HepG2 (cell line): Measurements from ENCODE around the gene DYRK2. TPM values are rescaled to one million over a fixed set of nuclear protein-coding genes. Genes with fewer than 3 reads are reported as not detected.

Experiments
- CBX5 ChIP-seq: sonication (generic); formaldehyde crosslinking; IDR thresholded peaks from 2 replicates; pipeline ENCODE4 v1.4.0; 2020; ENCODE audit warnings: missing genetic modification reagents, borderline replicate concordance
- GATAD1 ChIP-seq: IDR thresholded peaks from 2 replicates; pipeline ENCODE4 v1.6.1; 2016; ENCODE audit warnings: missing genetic modification reagents, missing compliant biosample characterization
- HNRNPLL ChIP-seq: fragments of 200-400 bp; formaldehyde crosslinking; IDR thresholded peaks from 2 replicates; pipeline ENCODE4 v1.6.1; 2017; ENCODE audit warnings: mild to moderate bottlenecking, low read depth, low read length; ENCODE audit not compliant: poor library complexity, severe bottlenecking
- IKZF1 ChIP-seq: fragments of 450-650 bp; IDR thresholded peaks from 2 replicates; pipeline ENCODE4 v1.7.1; 2016
- JUN ChIP-seq: sonication (generic); formaldehyde crosslinking; IDR thresholded peaks from 2 replicates; pipeline ENCODE4 v1.4.0; 2020; ENCODE audit warnings: mild to moderate bottlenecking, missing genetic modification reagents
- KMT2B ChIP-seq: IDR thresholded peaks from 2 replicates; pipeline ENCODE4 v1.6.1; 2016; ENCODE audit warnings: missing genetic modification reagents, missing compliant biosample characterization
- MTA1 ChIP-seq: sonication (generic); formaldehyde crosslinking; IDR thresholded peaks from 2 replicates; pipeline ENCODE4 v1.4.0; 2020; ENCODE audit warnings: missing genetic modification reagents, mild to moderate bottlenecking, borderline replicate concordance
- NFE2L2 ChIP-seq: fragments of 150-350 bp; IDR thresholded peaks from 2 replicates; pipeline ENCODE4 v1.6.1; 2014; ENCODE audit warnings: low read length
- NFIB ChIP-seq: sonication (generic); formaldehyde crosslinking; IDR thresholded peaks from 2 replicates; pipeline ENCODE4 v1.9.0; 2021; ENCODE audit warnings: missing genetic modification reagents, mild to moderate bottlenecking, borderline replicate concordance
- NFKBIZ ChIP-seq: IDR thresholded peaks from 2 replicates; pipeline ENCODE4 v1.6.1; 2018; ENCODE audit warnings: missing genetic modification reagents, missing compliant biosample characterization
- PRMT3 ChIP-seq: sonication (generic); formaldehyde crosslinking; IDR thresholded peaks from 2 replicates; pipeline ENCODE4 v1.8.1; 2022; ENCODE audit warnings: low read depth, mild to moderate bottlenecking, moderate library complexity, missing genetic modification reagents, borderline replicate concordance
- RBFOX2 ChIP-seq: fragments of 200-400 bp; formaldehyde crosslinking; IDR thresholded peaks from 2 replicates; pipeline ENCODE4 v1.6.1; 2017; ENCODE audit warnings: low read depth, mild to moderate bottlenecking, low read length
- RXRA ChIP-seq: sonication (generic); formaldehyde crosslinking; IDR thresholded peaks from 2 replicates; pipeline ENCODE4 v1.5.1; 2020; ENCODE audit warnings: missing genetic modification reagents
- SMAD1 ChIP-seq: sonication (generic); formaldehyde crosslinking; IDR thresholded peaks from 2 replicates; pipeline ENCODE4 v1.4.0; 2020; ENCODE audit warnings: missing genetic modification reagents, low read depth, mild to moderate bottlenecking, borderline replicate concordance
- SMARCE1 ChIP-seq: fragments of 450-650 bp; IDR thresholded peaks from 2 replicates; pipeline ENCODE4 v1.6.1; 2017; ENCODE audit warnings: borderline replicate concordance
- SMYD3 ChIP-seq: sonication (generic); formaldehyde crosslinking; IDR thresholded peaks from 2 replicates; pipeline ENCODE4 v1.8.1; 2023; ENCODE audit warnings: mild to moderate bottlenecking, missing genetic modification reagents
- TBX2 ChIP-seq: sonication (generic); formaldehyde crosslinking; IDR thresholded peaks from 2 replicates; pipeline ENCODE4 v1.5.0; 2020; ENCODE audit warnings: missing genetic modification reagents, mild to moderate bottlenecking, borderline replicate concordance
- ZBTB7B ChIP-seq: sonication (generic); formaldehyde crosslinking; IDR thresholded peaks from 2 replicates; pipeline ENCODE4 v1.4.0; 2020; ENCODE audit warnings: missing genetic modification reagents
- ZFP82 ChIP-seq: sonication (generic); formaldehyde crosslinking; IDR thresholded peaks from 2 replicates; pipeline ENCODE4 v1.5.1; 2020; ENCODE audit warnings: mild to moderate bottlenecking, missing genetic modification reagents, borderline replicate concordance
- ZNF24 ChIP-seq: fragments of 450-650 bp; IDR thresholded peaks from 2 replicates; pipeline ENCODE4 v1.6.1; 2017; ENCODE audit warnings: antibody characterized with exemption, mild to moderate bottlenecking
- ZNF260 ChIP-seq: sonication (generic); formaldehyde crosslinking; IDR thresholded peaks from 2 replicates; pipeline ENCODE4 v1.4.0; 2020; ENCODE audit warnings: missing genetic modification reagents, low read depth, mild to moderate bottlenecking, borderline replicate concordance
- ZNF652 ChIP-seq: IDR thresholded peaks from 2 replicates; pipeline ENCODE4 v1.6.1; 2016; ENCODE audit warnings: low read depth, borderline replicate concordance
- ZNF781 ChIP-seq: sonication (generic); formaldehyde crosslinking; IDR thresholded peaks from 2 replicates; pipeline ENCODE4 v1.5.1; 2020; ENCODE audit warnings: borderline replicate concordance, mild to moderate bottlenecking, missing genetic modification reagents; ENCODE audit errors: not compliant biosample characterization
- polyA plus RNA-seq, 8 experiments: library from polyadenylated mRNA; depleted of rRNA in 3 of 8; stranded (reverse) in 7 of 8; unstranded in 1 of 8; fragments of >200 nt; fragmentation: Illumina TruSeq in 4 of 8; extraction: Trizol in 4 of 8; gene quantifications; 2 replicates each; pipeline versions ENCODE4 v1.2.1 to v1.2.3, GENCODE V29; 2011 to 2016; ENCODE audit warnings: low read depth in 4 of 8, missing spikeins in 1 of 8, mixed read lengths in 1 of 8; ENCODE audit not compliant: insufficient read depth in 1 of 8
- total RNA-seq, 5 experiments: library from RNA; depleted of rRNA; stranded (reverse); fragments of >200 nt; fragmentation: Illumina TruSeq; extraction: Trizol; gene quantifications; 2 replicates each; pipeline ENCODE4 v1.2.3, GENCODE V29; 2016; ENCODE audit warnings: low read depth in 1 of 5
- TF ChIP-seq, protein P1 (sequence below): IDR thresholded peaks from 2 replicates; pipeline ENCODE4 v1.6.1; 2016; ENCODE audit warnings: low read depth, missing genetic modification reagents, missing compliant biosample characterization
- TF ChIP-seq, protein P2 (sequence below): sonication (generic); formaldehyde crosslinking; IDR thresholded peaks from 2 replicates; pipeline ENCODE4 v1.5.0; 2020; ENCODE audit warnings: mild to moderate bottlenecking, missing genetic modification reagents

The DYRK2 gene
- total and polyA plus RNA-seq, 2 of the 13 experiments (the other 11 are each of a cell fraction or from before 2014, with no cell fraction given) = 8.2 to 11.5 TPM

DNA sequence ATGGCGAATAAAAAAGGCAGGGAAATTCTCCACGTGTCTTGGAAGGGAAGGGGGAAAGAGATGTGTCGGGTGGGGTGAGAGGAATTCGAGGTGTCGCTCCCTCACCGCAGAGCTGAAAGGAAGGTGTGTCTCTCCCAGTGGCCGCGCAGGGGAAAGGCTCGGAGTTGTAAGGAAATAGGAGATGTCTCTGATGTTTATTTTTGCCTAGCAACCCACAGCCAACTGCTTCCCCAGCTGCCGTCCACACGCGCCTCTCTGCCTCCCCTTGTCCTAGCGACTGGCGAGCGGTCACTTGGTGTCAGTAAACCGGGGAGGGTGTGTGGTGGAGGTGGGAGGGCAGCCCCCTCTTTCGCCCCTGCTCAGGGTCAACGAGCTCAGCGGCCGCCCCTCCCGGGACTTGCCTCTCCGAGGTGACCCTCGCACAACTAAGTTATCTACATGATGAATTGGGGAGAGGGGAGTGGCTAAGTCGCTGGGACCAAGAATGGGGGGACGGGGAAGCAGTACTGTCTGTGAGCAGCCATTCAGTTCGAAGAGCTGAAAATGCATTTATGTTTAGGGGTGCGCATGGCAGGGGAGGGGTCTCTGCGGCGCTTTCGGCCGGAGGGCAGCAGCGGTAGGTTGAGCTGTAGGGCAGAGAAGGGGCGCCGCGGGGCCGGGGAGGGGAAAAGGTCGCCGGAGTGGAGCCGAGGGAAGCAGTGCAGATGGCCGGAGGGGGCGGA lies 585 bp upstream of the DYRK2 start (continued):
- TF ChIP-seq PRMT3 (CRISPR knock-in tag) (no peak), HNRNPLL (peak; percentile 16), KMT2B (CRISPR knock-in tag) (no peak), NFE2L2 (no peak), ZNF781 (CRISPR knock-in tag) (no peak), ZNF652 (no peak), ZFP82 (CRISPR knock-in tag) (no peak), NFIB (CRISPR knock-in tag) (no peak), ZNF260 (CRISPR knock-in tag) (no peak), TBX2 (CRISPR knock-in tag) (0 out of 2 replicates have a peak, but pooled peaks have one; percentile 31), GATAD1 (CRISPR knock-in tag) (no peak), NFKBIZ (CRISPR knock-in tag) (no peak), MTA1 (0 out of 2 replicates have a peak, but pooled peaks have one; percentile 32), RBFOX2 (no peak), ZNF24 (no peak), CBX5 (CRISPR knock-in tag) (no peak), IKZF1 (no peak), SMAD1 (no peak), RXRA (CRISPR knock-in tag) (no peak), SMYD3 (no peak), JUN (CRISPR knock-in tag) (no peak), ZBTB7B (CRISPR knock-in tag) (peak; percentile 43; the same call in 1 of the 2 replicates), SMARCE1 (no peak)
- TF ChIP-seq, protein P1, sequence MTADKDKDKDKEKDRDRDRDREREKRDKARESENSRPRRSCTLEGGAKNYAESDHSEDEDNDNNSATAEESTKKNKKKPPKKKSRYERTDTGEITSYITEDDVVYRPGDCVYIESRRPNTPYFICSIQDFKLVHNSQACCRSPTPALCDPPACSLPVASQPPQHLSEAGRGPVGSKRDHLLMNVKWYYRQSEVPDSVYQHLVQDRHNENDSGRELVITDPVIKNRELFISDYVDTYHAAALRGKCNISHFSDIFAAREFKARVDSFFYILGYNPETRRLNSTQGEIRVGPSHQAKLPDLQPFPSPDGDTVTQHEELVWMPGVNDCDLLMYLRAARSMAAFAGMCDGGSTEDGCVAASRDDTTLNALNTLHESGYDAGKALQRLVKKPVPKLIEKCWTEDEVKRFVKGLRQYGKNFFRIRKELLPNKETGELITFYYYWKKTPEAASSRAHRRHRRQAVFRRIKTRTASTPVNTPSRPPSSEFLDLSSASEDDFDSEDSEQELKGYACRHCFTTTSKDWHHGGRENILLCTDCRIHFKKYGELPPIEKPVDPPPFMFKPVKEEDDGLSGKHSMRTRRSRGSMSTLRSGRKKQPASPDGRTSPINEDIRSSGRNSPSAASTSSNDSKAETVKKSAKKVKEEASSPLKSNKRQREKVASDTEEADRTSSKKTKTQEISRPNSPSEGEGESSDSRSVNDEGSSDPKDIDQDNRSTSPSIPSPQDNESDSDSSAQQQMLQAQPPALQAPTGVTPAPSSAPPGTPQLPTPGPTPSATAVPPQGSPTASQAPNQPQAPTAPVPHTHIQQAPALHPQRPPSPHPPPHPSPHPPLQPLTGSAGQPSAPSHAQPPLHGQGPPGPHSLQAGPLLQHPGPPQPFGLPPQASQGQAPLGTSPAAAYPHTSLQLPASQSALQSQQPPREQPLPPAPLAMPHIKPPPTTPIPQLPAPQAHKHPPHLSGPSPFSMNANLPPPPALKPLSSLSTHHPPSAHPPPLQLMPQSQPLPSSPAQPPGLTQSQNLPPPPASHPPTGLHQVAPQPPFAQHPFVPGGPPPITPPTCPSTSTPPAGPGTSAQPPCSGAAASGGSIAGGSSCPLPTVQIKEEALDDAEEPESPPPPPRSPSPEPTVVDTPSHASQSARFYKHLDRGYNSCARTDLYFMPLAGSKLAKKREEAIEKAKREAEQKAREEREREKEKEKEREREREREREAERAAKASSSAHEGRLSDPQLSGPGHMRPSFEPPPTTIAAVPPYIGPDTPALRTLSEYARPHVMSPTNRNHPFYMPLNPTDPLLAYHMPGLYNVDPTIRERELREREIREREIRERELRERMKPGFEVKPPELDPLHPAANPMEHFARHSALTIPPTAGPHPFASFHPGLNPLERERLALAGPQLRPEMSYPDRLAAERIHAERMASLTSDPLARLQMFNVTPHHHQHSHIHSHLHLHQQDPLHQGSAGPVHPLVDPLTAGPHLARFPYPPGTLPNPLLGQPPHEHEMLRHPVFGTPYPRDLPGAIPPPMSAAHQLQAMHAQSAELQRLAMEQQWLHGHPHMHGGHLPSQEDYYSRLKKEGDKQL (CRISPR knock-in tag) = no peak
- TF ChIP-seq, protein P2, sequence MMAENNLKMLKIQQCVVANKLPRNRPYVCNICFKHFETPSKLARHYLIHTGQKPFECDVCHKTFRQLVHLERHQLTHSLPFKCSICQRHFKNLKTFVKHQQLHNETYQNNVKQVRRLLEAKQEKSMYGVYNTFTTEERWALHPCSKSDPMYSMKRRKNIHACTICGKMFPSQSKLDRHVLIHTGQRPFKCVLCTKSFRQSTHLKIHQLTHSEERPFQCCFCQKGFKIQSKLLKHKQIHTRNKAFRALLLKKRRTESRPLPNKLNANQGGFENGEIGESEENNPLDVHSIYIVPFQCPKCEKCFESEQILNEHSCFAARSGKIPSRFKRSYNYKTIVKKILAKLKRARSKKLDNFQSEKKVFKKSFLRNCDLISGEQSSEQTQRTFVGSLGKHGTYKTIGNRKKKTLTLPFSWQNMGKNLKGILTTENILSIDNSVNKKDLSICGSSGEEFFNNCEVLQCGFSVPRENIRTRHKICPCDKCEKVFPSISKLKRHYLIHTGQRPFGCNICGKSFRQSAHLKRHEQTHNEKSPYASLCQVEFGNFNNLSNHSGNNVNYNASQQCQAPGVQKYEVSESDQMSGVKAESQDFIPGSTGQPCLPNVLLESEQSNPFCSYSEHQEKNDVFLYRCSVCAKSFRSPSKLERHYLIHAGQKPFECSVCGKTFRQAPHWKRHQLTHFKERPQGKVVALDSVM (CRISPR knock-in tag) = no peak
